ENCODE results near the gene GALNT6.

The GALNT6 gene

DNA sequence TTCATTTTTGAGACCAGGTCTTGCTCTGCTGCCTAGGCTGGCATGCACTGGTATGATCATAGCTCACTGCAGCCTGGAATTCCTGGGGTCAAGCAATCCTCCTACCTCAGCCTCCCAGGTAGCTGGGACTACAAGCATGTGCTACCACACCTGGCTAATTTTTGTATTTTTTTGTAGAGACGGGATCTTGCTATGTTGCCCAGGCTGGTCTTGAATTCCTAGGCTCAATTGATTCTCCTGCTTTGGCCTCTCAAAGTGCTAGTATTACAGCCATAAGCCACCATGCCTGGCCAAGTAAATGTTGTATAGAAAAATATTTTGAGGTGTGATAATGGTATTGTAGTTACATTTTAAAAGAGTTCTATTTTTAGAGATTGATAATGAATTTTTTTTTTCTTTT lies 79.8 kb downstream of the GALNT6 start:
- DNase-seq (ENCODE audit: insufficient read length) (no peak), FAIRE-seq (no peak)
- TF ChIP-seq TAF1 (IDR thresholded peaks at IDR 0.05; ENCODE audit: borderline replicate concordance, low read depth, low read length): no peak
- no peak for TF ChIP-seq POLR2A (IDR thresholded peaks at IDR 0.05; ENCODE audit: low read depth, low read length)
- TF ChIP-seq POLR2AphosphoS5 (IDR thresholded peaks at IDR 0.05; ENCODE audit: low read depth, low read length): no peak

DNA sequence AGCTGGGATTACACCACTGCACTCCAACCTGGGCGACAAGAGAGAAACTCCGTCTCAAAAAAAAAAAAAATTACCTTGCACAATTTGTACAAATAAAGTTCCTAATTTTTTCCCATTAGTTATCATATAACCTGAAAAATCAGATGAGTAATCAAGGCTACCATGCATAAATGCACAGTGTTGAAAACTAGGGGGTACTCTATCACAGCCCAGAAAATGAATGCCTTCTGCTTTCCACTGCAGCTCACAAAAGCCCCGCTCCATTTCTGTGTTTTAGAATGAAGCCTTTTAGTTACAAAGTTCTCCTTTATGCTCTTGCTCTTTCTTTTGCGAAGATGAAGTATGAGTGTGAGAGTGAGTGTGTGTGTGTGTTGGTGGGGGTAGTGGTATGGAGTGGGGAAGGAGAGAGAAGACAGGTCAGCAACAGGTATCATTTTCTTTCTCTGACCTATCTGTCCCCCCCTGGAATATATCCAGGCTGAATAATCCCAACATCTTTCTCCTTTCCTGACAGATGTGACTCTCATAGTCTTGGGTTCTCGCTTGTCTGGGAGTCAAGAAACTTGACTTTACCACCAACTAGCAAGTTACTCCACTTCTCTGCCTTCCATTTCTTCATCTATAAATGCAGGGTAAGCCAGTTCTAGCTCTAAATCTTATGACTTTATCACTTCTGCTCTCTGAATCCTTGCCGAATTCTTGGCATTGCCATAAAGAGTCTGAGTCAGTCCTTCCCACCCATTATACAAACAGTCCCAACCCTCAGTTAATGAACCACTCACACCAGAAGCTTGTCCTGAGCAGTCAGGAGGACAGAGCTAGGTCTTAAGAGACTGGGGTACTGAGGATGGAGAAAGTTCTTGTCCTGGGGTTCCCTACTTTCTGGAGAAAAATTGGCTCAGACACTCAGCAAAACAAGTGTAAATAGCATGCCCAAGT lies 83.3 kb downstream of the GALNT6 start:
- no peak for FAIRE-seq
- no peak for DNase-seq (ENCODE audit: insufficient read length)
- TF ChIP-seq POLR2AphosphoS5 (IDR thresholded peaks at IDR 0.05; ENCODE audit: low read depth, low read length): no peak
- TF ChIP-seq POLR2A (IDR thresholded peaks at IDR 0.05; ENCODE audit: low read depth, low read length): no peak
- TF ChIP-seq TAF1 (IDR thresholded peaks at IDR 0.05; ENCODE audit: borderline replicate concordance, low read depth, low read length): no peak

DNA sequence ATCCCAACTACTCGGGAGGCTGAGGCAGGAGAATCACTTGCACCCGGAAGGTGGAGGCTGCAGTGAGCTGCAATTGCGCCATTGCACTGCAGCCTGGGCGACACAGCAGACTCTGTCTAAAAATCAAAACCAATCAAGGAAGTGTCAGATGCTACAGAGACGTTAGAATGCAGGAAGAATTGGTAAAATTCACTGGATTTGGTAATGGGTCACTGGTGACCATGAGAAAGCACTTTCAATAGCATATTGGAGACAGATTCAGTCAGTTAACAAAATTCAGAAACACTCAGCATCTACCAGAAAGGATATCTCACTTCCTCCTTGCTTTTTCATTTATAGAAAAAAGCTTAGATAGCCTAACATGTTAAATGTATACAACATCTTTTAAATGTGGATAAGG lies 84.7 kb downstream of the GALNT6 start:
- TF ChIP-seq POLR2AphosphoS5 (IDR thresholded peaks at IDR 0.05; ENCODE audit: low read depth, low read length) (no peak), POLR2A (IDR thresholded peaks at IDR 0.05; ENCODE audit: low read depth, low read length) (no peak), TAF1 (IDR thresholded peaks at IDR 0.05; ENCODE audit: borderline replicate concordance, low read depth, low read length) (no peak)
- DNase-seq (ENCODE audit: insufficient read length) (no peak), FAIRE-seq (peak; percentile 30)

All from GM12892 (cell line).